HG03378 (cell line): ENCODE measurements around the gene MSH3.
A peak's percentile ranks its signal among the peaks of the same experiment; 100 is the strongest.
"Not testable (repeated sequence)": the region's sequence is repeated elsewhere in the genome, so short reads cannot be mapped to it uniquely, and the experiment has no call there.

Experiments used
- ATAC-seq: cut with Tn5 transposase; IDR thresholded peaks from one replicate; pipeline ENCODE4 v1.9.1; 2021; ENCODE audit warnings: mild to moderate bottlenecking, moderate library complexity; ENCODE audit not compliant: unreplicated experiment

The MSH3 gene

DNA sequence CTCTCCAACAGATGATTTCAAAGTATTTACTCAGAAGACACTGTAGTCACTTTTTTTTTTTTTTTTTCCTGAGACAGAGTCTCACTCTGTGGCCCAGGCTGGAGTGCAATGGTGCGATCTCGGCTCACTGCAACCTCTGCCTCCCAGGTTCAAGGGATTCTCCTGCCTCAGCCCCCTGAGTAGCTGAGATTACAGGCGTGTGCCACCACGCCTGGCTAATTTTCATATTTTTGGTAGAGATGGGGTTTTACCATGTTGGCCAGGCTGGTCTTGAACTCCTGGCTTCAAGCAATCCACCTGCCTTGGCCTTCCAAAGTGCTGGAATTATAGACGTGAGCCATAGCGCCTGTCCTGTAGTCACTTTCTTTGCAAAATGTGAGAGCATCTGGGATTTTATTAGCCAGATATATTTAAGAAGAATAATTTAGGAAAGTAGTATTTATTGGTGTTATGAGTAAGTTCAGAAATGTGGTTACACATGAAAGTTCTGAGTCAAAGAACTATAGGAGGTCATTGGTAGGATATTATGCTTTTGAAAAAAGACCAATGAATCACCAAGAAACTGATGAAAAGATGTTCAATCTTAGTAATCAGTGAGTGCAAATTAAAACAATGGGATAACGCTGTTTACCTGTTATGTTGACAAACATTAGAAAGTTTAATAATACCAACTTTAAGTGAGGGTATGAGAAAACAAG is 135.0 kb downstream of the MSH3 start:
- not testable (repeated sequence) for ATAC-seq

DNA sequence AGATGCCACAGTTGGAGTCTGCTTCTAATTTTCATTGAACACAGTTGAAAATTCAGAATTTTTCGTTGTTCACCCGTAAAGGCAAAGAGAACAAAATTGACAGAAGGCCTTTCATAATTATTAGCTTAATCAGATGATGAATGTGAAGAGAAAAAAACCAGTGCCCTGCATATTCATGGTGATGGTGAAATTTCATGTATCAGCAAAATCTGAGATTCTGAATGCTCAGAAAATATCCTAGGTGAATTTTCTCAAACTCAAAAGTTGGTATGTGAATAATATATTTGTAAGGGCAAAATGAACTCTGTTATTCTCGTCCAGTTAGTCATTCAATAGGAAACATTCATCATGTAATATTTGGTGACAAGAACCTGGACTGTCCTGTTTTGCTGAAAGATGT is 136.2 kb downstream of the MSH3 start:
- no peak for ATAC-seq

DNA sequence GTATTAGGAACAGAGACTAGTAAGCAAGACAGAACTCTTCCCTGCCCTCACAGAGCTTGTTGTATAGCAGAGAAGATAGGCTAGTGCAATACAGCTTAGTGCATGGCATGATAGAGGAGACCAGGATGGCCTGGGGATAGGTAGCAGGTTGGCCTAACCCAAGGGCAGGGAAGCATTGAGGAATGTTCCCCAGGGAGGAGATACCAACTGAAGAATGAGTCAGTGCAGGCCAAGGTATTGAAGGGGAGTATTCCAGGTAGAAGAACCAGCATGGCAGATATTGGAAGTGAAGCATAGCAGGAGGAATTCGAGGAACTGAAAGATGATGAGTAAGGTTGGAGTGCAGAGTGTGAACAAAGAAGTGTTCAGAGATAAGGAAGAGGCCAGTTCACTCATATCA is 138.9 kb downstream of the MSH3 start:
- no peak for ATAC-seq

DNA sequence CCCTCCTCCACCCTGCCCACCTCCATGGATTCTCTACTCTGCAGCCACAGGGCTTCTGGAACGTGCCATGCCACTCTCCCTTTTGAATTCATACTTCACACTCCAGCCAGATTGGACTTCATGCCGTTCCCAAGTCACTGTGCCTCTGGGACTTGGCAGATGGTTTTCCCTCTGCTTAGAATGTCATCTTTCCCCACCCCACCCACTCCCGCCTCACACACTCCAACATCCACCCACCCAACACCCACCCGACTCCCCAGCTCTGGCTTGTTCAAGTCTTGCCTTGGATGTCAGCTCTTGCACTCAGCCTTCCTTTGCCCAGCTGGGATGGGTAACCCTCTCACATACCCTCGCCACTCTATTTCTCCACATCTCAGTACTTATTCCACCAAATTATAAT is 142.4 kb downstream of the MSH3 start:
- ATAC-seq = no peak

DNA sequence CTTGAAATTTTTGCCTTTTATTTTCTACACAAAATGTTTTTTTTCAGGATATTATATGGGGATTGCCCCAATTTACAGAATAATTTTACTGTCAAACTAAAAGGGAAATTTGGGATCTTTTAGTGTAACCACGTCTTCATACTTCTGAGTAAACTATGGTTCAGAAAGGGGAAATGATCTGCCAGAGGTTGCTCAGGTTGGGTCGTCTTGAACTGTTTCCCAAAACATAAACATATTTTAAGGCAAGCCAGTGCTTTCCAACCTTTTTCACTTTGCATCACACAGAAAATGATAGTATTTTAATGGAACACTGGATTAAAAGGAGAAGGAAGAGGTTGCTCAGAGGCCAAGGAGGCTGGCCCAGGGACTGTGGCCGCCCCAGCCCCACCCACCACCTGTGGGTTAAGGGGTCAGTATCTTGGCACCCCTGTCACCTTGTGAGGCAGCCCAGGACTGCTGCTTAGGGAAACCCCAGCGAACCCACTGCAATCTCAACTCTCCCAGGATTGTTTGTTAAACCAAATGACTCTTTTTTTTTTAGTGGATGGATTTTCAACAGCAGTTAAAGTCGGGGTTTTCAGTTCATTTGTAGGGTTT is 143.1 kb downstream of the MSH3 start:
- ATAC-seq = no peak

DNA sequence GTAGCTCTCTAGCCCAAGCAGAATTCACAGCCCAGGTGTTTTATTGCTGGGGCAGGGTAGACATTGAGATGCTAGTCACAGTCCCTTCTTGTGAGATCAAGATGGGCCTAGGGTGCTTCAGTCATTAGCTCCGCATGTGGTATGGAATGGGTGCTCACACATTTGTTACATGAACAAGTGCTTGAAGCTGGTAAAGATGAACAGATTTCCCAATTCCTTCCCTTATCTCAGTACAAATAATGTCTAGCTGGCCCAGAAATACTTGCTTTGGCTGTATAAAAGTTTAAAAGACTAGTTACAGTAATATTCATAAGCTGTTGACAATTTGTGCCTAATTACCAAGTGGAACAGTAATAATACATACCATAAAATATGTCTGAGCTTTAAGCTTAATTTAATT is 143.7 kb downstream of the MSH3 start:
- no peak for ATAC-seq

GRCh38 chr5:80798633-80799032 is 144.2 kb downstream of the MSH3 start:
- ATAC-seq = no peak

DNA sequence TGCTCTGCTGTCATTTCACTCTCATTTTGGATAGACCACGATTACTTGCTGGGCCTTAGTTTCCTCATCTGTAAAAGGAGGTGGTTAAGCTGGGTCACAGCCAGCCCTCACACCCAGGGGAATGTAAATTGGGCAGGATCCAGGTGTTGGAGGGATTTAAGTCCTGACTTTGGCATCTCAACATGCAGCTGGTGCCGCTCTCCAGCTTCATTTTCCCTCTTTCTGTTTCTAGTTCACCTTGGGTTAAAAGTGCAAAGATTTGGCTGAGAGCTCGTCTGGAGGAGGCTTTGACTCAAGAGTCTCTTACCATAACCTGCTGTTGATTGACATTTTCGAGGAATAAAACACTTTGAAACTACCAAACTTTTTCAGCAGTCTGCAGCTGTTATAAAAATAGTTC is 144.6 kb downstream of the MSH3 start:
- ATAC-seq = no peak

GRCh38 chr5:80799573-80799972 is 145.1 kb downstream of the MSH3 start:
- ATAC-seq = no peak

GRCh38 chr5:80804332-80804731 is 149.9 kb downstream of the MSH3 start:
- no peak for ATAC-seq

DNA sequence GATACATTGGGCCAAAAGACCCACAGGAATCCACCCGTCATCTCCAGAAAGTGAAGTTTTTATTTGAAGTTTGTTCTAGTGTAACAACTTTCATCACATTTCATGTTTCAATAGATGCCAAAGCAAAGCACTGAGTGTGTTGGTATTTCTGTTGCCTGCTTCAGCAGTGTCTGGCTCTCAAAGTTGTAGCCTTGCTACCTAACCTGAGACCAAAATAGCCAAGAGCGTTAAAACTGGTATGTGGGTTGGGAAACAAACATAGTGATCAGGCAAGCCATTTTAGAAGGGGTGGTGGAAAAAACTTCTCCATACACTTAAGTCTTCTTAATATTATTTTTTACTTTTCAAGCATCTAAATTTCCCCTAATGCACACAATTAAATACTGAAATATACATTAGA is 150.6 kb downstream of the MSH3 start:
- ATAC-seq = no peak

GRCh38 chr5:80806929-80807328 is 152.5 kb downstream of the MSH3 start:
- ATAC-seq = no peak

DNA sequence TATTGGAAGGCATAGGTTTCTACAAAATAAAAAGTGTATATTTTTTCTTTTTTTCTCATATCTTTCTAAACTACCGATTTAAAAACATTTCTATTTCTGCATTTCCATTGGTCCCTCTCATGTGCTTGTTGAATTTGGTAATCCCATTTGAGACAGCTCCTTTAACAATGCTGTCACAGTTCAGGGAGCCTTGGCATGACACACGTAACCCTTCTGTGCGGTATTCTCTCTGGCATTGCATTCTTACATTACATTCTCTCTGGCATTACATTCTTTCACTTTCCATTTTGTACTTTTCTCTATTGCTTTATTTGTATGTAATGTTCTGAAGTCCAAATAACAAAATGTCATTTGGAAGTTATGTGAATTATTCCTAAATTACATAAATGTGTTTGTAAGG is 155.0 kb downstream of the MSH3 start:
- ATAC-seq = no peak

- no peak for ATAC-seq
Measured at GRCh38 chr5:80810425-80810824, 156.0 kb downstream of the MSH3 start.

GRCh38 chr5:80816590-80816989 is 162.1 kb downstream of the MSH3 start:
- no peak for ATAC-seq

DNA sequence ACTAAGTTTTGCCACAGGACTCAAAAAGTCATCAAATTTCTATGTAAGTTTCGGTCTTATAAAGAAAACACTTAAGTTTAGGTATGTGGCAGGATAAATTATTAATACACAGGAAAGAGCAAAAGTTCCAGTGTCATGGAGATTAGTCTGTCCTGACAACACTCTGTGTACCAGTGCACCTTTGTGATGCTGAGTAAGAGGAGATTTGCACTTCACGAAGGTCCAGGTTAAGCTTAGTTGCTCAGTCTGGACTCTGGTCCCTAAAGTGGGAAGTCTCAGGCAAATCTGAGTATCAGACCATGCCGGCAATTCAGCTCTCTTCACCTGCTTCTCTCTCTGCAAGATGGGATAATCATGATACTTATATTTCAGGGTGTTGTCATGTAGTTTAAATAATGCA is 166.2 kb downstream of the MSH3 start:
- ATAC-seq = no peak

GRCh38 chr5:80822640-80823039 is 168.2 kb downstream of the MSH3 start:
- no peak for ATAC-seq

DNA sequence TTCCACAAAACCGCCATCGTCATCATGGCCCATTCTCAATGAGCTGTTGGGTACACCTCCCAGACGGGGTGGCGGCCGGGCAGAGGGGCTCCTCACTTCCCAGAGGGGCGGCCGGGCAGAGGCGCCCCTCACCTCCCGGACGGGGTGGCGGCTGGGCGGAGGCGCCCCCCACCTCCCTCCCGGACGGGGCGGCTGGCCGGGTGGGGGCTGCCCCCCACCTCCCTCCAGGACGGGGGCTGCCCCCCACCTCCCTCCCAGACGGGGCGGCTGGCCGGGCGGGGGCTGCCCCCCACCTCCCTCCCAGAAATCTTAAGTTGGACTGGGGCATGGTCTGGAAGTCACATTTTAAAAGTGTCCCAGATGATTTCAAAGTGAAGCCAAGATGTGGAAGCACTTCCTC is 169.7 kb downstream of the MSH3 start:
- ATAC-seq = not testable (repeated sequence)

- ATAC-seq = no peak
Measured at GRCh38 chr5:80825786-80826460, 171.5 kb downstream of the MSH3 start.

- ATAC-seq = no peak
Measured at GRCh38 chr5:80834710-80835109, 180.3 kb downstream of the MSH3 start.

- no peak for ATAC-seq
Measured at GRCh38 chr5:80835128-80835527, 180.7 kb downstream of the MSH3 start.

DNA sequence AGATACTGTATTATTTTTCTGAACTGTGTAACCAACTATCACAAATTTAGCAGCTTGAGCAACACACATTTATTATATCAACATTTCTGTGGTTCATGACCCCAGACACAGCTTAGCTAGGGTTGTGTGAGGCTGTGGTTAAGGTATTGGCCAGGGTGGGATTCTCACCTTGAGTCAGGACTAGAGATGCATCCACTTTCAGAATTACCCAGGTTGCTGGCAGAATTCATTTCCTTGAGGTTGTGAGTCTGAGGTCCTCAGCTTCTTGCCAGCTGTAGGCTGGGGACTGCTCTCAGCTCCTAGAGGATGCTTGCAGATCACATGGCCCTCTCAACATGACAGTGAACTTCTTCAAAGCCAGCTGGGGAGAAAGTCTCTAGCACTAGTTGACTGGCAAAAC is 183.2 kb downstream of the MSH3 start:
- ATAC-seq = peak; percentile 98
